Esophagus squamous epithelium (tissue), 5 donors: ENCODE measurements around the gene MST1R. TPM values are rescaled to one million over a fixed set of nuclear protein-coding genes. Genes with fewer than 3 reads are reported as not detected.
"Not testable (repeated sequence)": the region's sequence is repeated elsewhere in the genome, so short reads cannot be mapped to it uniquely, and the experiment has no call there.

Source experiments
- DNase-seq: peaks from one replicate; lab custom pipeline; 2025; lab: John Stamatoyannopoulos, UW
- H3K27ac ChIP-seq, 4 donors: fragments of 200-600 bp; sonication (generic); one replicate each; pipeline ENCODE4 v1.5.1; 2016 to 2019; ENCODE audit warnings: mild to moderate bottlenecking in 1 of 4
- H3K27me3 ChIP-seq, 4 donors: fragments of 200-600 bp; sonication (generic); 1 replicate in 3 of 4; 2 replicates in 1 of 4; pipeline versions ENCODE4 v1.5.1 to v1.6.0; 2017 to 2021; ENCODE audit warnings: antibody characterized with exemption in 1 of 4
- H3K36me3 ChIP-seq, 3 donors: fragments of 200-600 bp; sonication (generic); one replicate each; pipeline ENCODE4 v1.5.1; 2016 to 2019
- H3K4me1 ChIP-seq, 3 donors: fragments of 200-600 bp; sonication (generic); one replicate each; pipeline ENCODE4 v1.5.1; 2017 to 2019
- H3K4me3 ChIP-seq, 4 donors: fragments of 200-600 bp; sonication (generic); 1 replicate in 3 of 4; 2 replicates in 1 of 4; pipeline ENCODE4 v1.5.1; 2016 to 2019; ENCODE audit warnings: mild to moderate bottlenecking in 2 of 4, moderate library complexity in 1 of 4
- H3K9me3 ChIP-seq, 3 donors: fragments of 200-600 bp; sonication (generic); one replicate each; pipeline ENCODE4 v1.5.1; 2016 to 2019
- POLR2A ChIP-seq, 4 donors: fragments of 450-650 bp; IDR thresholded peaks; one replicate each; pipeline ENCODE4 v1.6.1; 2017; ENCODE audit warnings: antibody characterized with exemption in 4 of 4, mild to moderate bottlenecking in 4 of 4, moderate library complexity in 3 of 4
- WGBS, 2 donors: methylation state at CpG; one replicate each; pipeline ENCODE4 v1.1.5; 2018; 5-methylcytosine and 5-hydroxymethylcytosine counted together
- intact Hi-C: fragments of 100-400 bp; cut with DNase I; formaldehyde crosslinking; loops from one replicate; pipeline ENCODE4 v1.15.0; 2022
- total RNA-seq, 4 donors: library from RNA; depleted of rRNA; stranded (reverse); fragments of >200 nt; gene quantifications; one replicate each; pipeline ENCODE4 v1.1.0, GENCODE V29; 2016
- TF ChIP-seq, protein P1 (sequence below), 6 experiments: fragments of 450-650 bp in 4 of 6; fragments of 200-600 bp in 2 of 6; sonication (generic) in 2 of 6; IDR thresholded peaks; one replicate each; pipeline ENCODE4 v1.5.1; 2016 to 2019; ENCODE audit warnings: antibody characterized with exemption in 6 of 6, mild to moderate bottlenecking in 4 of 6, moderate library complexity in 4 of 6
- donor health status: DM: yes; HTN: yes; CAD: no.

Gene MST1R
- total RNA-seq, 4 donors from 2014 or later: 5.4 to 26.5 (median 14.5) TPM

DNA sequence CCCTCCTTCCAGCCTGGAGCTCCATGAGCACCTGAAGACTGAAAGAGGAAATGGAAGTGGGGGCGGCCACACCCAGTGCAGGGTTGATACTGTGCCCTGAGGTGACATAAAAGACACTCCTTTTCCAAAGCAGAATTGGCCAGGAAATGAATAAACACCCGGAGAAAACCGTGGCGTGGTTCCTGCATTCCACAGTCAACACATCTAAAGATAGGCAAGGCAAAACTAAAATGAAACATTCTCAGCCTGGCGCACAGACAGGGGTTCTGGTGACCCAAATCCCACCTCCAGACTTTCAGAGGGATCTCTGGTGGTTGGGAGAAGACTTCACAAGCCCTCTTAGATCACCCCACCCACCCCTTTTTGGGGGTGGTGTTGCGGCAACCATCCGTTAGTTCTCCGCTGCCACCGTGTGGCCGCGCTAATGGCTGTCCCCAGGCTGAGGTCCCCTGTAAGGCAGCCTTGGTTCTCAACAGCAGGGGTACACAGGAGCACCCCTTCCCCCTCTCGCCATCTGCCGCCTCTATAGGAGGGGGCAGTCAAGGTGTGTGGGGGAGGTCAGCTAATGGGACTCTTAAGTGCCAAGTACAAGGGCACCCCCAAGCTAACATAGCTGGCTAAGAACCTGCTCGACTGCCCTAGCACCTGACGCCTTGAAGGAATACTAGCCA is 2.5 kb upstream of the MST1R start:
- WGBS, 2 donors: 2 to 22% methylated on average over 6 to 7 of the region's 15 CpGs
- TF ChIP-seq, protein P1, sequence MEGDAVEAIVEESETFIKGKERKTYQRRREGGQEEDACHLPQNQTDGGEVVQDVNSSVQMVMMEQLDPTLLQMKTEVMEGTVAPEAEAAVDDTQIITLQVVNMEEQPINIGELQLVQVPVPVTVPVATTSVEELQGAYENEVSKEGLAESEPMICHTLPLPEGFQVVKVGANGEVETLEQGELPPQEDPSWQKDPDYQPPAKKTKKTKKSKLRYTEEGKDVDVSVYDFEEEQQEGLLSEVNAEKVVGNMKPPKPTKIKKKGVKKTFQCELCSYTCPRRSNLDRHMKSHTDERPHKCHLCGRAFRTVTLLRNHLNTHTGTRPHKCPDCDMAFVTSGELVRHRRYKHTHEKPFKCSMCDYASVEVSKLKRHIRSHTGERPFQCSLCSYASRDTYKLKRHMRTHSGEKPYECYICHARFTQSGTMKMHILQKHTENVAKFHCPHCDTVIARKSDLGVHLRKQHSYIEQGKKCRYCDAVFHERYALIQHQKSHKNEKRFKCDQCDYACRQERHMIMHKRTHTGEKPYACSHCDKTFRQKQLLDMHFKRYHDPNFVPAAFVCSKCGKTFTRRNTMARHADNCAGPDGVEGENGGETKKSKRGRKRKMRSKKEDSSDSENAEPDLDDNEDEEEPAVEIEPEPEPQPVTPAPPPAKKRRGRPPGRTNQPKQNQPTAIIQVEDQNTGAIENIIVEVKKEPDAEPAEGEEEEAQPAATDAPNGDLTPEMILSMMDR (IDR thresholded peaks at IDR 0.05): peak in 5 of 6 experiments; percentile 50 to 68 (median 62)
- no peak for TF ChIP-seq POLR2A (IDR thresholded peaks at IDR 0.05)
- peaks cover 37 to 57% (median 39%) of the 10 kb centered on the region in 3 donors for H3K4me1 ChIP-seq
- peaks cover 0 to 30% (median 14%) of the 10 kb centered on the region in 3 donors for H3K36me3 ChIP-seq
- peak overlapping the region; percentile 68 to 91 (median 80) for H3K27ac ChIP-seq
- no peaks in the 10 kb centered on the region for H3K9me3 ChIP-seq
- H3K4me3 ChIP-seq: peak overlapping the region in 3 of 4 donors; percentile 25 to 56 (median 31)
- H3K27me3 ChIP-seq: no peaks in the 10 kb centered on the region
- no peak for DNase-seq
- intact Hi-C loops: no loop called here

DNA sequence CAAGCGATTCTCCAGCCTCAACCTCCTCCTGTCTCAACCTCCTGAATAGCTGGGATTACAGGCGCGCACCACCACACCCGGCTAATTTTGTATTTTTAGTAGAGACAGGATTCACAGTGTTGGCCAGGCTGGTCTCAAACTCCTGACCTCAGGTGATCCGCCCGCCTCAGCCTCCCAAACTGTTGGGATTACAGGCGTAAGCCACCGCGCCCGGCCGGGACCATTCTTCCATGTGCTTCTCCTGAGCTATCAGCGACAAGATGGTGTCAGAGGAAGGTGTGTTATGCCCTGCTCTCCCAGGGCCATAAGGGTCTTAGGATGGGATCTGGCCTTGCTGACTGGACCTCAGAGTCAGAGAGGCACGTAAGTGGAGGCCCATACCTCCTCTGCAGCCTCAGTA is 775 bp upstream of the MST1R start:
- not testable (repeated sequence) for H3K9me3 ChIP-seq, H3K27me3 ChIP-seq, DNase-seq
- peak overlapping the region in 2 of 4 donors; percentile 52 to 63 for H3K4me3 ChIP-seq
- peaks cover 0 to 14% (median 5%) of the 10 kb centered on the region in 3 donors for H3K36me3 ChIP-seq
- WGBS, 2 donors: 87 to 91% methylated on average over 7 to 10 of the region's 13 CpGs
- H3K4me1 ChIP-seq: peaks cover 45 to 74% (median 48%) of the 10 kb centered on the region in 3 donors
- peak overlapping the region; percentile 84 to 91 (median 88) for H3K27ac ChIP-seq
- intact Hi-C loops: loop anchor here (5.0 kb wide), 1 partner anchor 102 kb away; the partner anchor contains the start of gene INKA1

DNA sequence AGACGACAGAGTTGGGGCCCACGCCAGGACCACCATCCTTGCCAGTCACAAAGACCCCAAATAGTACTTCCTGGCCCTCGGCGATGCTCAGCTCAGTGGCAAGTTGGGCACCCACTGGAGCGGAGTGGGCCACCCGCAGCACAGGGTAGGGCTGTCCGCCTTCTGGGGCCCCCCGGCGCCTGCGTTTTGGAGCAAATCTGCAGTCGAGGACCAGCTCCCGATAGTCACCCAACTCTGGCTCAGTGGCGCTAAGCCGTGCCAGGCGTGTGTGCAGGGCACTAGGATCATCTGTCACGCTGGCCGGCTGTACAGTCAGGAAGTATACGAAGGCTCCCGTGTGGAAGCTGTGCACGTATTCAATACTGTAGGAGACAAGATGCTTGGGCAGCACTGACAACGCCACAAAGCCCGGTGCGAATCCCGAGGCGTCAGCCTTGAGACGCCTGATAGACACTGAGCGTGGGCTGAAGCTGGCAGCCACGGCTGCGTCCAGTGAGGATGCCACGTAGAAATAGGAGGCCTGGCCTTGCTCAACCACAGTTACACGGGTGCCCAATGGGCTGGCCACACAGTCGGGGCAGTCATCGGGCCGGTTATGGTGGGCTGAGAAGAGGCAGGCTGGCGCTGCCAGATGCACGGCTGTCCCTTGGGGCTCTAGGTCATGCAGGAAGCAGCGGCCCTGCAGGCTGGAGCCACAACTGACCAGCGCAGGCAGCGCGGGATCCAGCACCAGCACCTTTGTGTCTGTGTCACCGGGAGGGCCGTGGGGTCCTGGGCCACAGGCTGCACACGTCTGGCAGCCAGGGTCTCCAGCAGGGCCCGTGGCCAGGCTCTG is 945 bp downstream of the MST1R start:
- no peak for TF ChIP-seq POLR2A (IDR thresholded peaks at IDR 0.05)
- TF ChIP-seq, protein P1 (IDR thresholded peaks at IDR 0.05): no peak
- Histone ChIP-seq H3K27me3 (no peaks in the 10 kb centered on the region), H3K4me1 (peaks cover 48 to 86% (median 49%) of the 10 kb centered on the region in 3 donors), H3K4me3 (peak overlapping the region; percentile 28 to 63 (median 50)), H3K36me3 (peaks cover 0 to 10% (median 0%) of the 10 kb centered on the region in 3 donors), H3K9me3 (no peaks in the 10 kb centered on the region), H3K27ac (peak overlapping the region; percentile 84 to 91 (median 88))
- DNase-seq: no peak
- WGBS, 2 donors: 40 to 60% methylated on average over 1 to 13 of the region's 44 CpGs
- intact Hi-C loops: loop anchor here (5.0 kb wide), 1 partner anchor 100 kb away; the partner anchor contains the start of gene INKA1

DNA sequence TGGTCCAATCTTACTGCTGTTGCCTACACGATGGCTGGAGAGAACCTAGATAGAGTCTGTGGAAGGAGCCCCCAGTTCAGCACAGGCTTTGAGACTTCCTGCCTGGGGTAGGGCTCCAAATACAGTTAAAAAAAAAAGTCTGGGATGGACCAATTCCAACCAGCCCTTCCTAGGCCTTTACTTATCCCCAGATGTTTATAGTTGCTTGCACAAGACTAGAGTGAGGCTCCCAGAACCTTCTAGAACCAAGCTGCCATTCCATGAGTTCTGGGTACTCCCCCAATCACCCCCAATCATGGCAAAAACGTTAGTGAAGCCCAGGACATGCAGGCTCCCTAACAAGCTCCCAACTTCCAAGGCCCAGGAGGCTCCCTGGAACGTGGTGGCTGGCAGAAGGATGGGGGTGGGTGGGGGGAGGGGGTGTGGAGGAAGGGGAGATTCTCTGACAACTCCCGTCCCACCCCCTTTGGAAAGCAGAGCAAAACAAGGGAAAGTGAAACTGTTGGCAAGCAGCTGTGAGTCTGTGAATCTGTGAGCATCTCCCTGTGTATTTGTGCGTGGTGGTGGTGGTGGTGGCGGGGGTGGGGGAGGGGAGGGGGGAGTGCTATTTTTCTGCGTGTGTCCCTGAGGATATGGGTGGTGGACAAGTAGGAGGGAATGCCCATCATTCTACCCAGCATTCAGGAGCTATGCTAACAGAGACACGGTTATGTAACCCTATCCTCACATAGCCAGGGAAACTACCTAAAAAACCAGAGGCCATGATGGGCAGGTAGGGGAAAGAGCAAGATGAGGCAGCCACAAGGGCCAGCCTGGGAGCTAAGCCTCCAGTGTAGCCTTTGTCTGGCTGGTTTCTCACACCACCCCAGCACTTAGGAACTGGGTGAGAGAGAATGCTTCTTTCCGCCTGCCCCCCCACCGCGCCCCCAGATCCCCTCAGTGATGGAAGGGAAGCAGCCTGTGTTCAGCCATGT is 2.0 kb downstream of the MST1R start:
- intact Hi-C loops: loop anchor here (5.0 kb wide), 1 partner anchor 99 kb away; the partner anchor contains the start of gene INKA1
- WGBS, 2 donors: 38 to 41% methylated on average over 3 to 5 of the region's 11 CpGs
- no peaks in the 10 kb centered on the region for H3K9me3 ChIP-seq
- DNase-seq: no peak
- peak overlapping the region; percentile 84 to 91 (median 88) for H3K27ac ChIP-seq
- H3K36me3 ChIP-seq: peaks cover 0 to 21% (median 0%) of the 10 kb centered on the region in 3 donors
- no peaks in the 10 kb centered on the region for H3K27me3 ChIP-seq
- TF ChIP-seq, protein P1 (IDR thresholded peaks at IDR 0.05): no peak
- no peak for TF ChIP-seq POLR2A (IDR thresholded peaks at IDR 0.05)
- H3K4me3 ChIP-seq: peak overlapping the region; percentile 28 to 63 (median 50)
- H3K4me1 ChIP-seq: peaks cover 46 to 83% (median 49%) of the 10 kb centered on the region in 3 donors
